ENCODE data around the gene SESTD1.

GRCh38 chr2:179195141-179195540 is 69.5 kb downstream of the SESTD1 start:
- TF ChIP-seq TEF (CRISPR knock-in tag; IDR thresholded peaks at IDR 0.05), result no peak
- no peak for TF ChIP-seq SNAPC5 (CRISPR knock-in tag; IDR thresholded peaks at IDR 0.05; ENCODE audit: borderline replicate concordance)
- TF ChIP-seq YEATS2 (CRISPR knock-in tag; IDR thresholded peaks at IDR 0.05; ENCODE audit: borderline replicate concordance), result no peak
- no peak for TF ChIP-seq MEIS2 (CRISPR knock-in tag; IDR thresholded peaks at IDR 0.05)
- no peak for TF ChIP-seq IKZF4 (CRISPR knock-in tag; IDR thresholded peaks at IDR 0.05; ENCODE audit: borderline replicate concordance, low read depth, not compliant biosample characterization)
- TF ChIP-seq POLR2A (IDR thresholded peaks at IDR 0.05; ENCODE audit: insufficient read depth in 1 of 2, low read depth in 2 of 2, low read length in 2 of 2), result no peak
- no peak for TF ChIP-seq HOMEZ (CRISPR knock-in tag; IDR thresholded peaks at IDR 0.05; ENCODE audit: low read depth)
- no peak for TF ChIP-seq HMGXB4 (CRISPR knock-in tag; IDR thresholded peaks at IDR 0.05; ENCODE audit: borderline replicate concordance in 1 of 2, low read depth in 1 of 2)
- no peak for TF ChIP-seq LBX2 (CRISPR knock-in tag; IDR thresholded peaks at IDR 0.05; ENCODE audit: borderline replicate concordance)
- TF ChIP-seq THRA (CRISPR knock-in tag; IDR thresholded peaks at IDR 0.05; ENCODE audit: borderline replicate concordance), result no peak
- no peak for TF ChIP-seq DNMT1 (CRISPR knock-in tag; IDR thresholded peaks at IDR 0.05)
- TF ChIP-seq ZBTB25 (CRISPR knock-in tag; IDR thresholded peaks at IDR 0.05), result no peak
- no peak for TF ChIP-seq TCF12 (IDR thresholded peaks at IDR 0.05)
- TF ChIP-seq TCF12 (CRISPR knock-in tag; IDR thresholded peaks at IDR 0.05), result no peak
- no peak for TF ChIP-seq CTCF (CRISPR knock-in tag; IDR thresholded peaks at IDR 0.05)

All from HepG2 (cell line).